Omental fat pad (tissue), 4 donors: Measurements from ENCODE around the gene NID2. TPM values are rescaled to one million over a fixed set of nuclear protein-coding genes. Genes with fewer than 3 reads are reported as not detected.

Experiments used
- ATAC-seq: fragments of 150-250 bp; one replicate; pipeline ENCODE4 v1.9.1; 2016; ENCODE audit warnings: mild to moderate bottlenecking, moderate library complexity; ENCODE audit not compliant: low FRiP score
- DNase-seq: peaks from one replicate; pipeline ENCODE4 v3.0.0-alpha.2; 2019; ENCODE audit warnings: low spot score
- total RNA-seq, 4 donors: library from RNA; depleted of rRNA; stranded (reverse); fragments of >200 nt; gene quantifications; one replicate each; pipeline ENCODE4 v1.1.0, GENCODE V29; 2016
- TF ChIP-seq, protein P1 (sequence below), 3 donors: fragments of 450-650 bp; IDR thresholded peaks; one replicate each; pipeline ENCODE4 v1.5.1; 2016 to 2017; ENCODE audit warnings: antibody characterized with exemption in 3 of 3, mild to moderate bottlenecking in 3 of 3, moderate library complexity in 2 of 3

Gene NID2
- total RNA-seq, 4 donors from 2014 or later, result 33.3 to 67.0 (median 45.4) TPM

DNA sequence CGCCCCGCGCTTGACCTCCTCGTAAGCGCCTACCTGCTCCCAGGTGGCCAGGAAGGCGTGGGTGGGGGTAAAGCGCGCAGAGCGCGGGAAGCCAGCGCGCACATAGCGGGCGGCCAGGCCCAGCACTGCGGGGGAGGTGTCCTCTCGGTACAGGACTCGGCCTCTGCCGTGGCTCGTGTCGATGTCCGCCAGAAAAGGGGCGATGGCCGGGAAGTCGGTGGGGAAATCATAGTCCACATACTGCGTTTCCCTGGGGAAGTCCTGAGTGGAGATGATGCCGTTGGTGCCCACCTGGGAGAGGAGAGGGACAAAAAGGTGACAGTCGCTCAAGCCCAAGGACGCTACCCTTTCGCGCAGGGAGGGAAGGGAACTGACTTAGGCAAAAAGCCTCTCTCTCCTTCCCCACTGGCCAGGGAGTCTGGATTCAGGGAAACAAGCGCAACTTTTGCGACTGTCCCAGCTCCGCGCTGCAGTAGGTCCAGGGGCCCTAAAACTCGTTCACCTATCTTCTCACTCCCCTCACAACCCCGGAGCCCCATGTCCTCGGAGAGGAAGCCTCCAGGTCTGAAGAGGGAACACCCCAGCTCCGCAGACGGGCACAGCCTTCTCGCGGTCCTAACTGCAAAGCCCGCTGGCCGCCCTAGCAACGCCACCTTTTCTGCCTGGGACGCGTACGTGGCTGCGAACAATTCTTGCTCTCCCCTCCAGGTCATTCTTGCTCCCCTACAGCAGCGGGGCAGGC is 815 bp downstream of the NID2 start:
- TF ChIP-seq, protein P1, sequence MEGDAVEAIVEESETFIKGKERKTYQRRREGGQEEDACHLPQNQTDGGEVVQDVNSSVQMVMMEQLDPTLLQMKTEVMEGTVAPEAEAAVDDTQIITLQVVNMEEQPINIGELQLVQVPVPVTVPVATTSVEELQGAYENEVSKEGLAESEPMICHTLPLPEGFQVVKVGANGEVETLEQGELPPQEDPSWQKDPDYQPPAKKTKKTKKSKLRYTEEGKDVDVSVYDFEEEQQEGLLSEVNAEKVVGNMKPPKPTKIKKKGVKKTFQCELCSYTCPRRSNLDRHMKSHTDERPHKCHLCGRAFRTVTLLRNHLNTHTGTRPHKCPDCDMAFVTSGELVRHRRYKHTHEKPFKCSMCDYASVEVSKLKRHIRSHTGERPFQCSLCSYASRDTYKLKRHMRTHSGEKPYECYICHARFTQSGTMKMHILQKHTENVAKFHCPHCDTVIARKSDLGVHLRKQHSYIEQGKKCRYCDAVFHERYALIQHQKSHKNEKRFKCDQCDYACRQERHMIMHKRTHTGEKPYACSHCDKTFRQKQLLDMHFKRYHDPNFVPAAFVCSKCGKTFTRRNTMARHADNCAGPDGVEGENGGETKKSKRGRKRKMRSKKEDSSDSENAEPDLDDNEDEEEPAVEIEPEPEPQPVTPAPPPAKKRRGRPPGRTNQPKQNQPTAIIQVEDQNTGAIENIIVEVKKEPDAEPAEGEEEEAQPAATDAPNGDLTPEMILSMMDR (IDR thresholded peaks at IDR 0.05), result no peak
- DNase-seq (no peak), ATAC-seq (peak; percentile 10)

DNA sequence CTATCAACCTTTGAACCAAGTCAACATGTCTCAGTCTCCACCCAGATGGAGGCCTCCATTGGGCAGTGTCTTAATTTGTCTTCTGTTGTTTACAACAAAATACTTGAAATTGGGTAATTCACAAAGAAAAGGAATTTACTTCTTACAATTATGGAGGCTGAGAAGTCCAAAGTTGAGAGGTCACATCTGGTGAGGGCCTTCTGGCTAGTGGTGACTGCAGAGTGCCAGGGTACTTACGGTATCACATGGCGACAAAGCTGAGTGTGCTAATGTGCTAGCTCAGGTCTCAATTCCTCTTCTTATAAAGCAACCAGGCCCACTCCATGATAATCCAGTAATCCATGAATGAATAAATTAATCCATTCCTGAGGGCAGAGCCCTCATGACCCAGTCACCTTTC is 4.7 kb downstream of the NID2 start:
- ATAC-seq (no peak), DNase-seq (no peak)
- TF ChIP-seq, protein P1 (IDR thresholded peaks at IDR 0.05), result no peak

DNA sequence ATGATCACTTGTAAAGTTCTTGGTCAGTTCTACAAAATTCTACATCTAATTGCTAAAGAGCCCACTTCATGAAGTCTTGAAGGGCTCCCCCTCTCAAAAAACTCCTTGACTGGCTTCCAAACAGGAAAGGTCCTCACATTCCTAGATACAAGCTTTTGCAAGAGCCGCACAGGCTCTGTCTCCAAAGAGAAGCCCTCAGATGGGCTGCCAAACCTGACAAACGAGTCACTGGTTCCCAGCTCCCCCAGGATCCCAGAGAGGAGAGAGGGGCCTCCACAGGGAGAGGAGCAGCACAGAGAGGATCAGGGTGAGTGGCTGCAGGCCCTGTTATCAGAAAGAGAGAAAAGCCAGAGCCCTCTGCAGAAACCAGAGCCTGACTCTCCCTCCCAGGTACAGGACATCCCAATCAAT is 5.8 kb downstream of the NID2 start:
- TF ChIP-seq, protein P1 (IDR thresholded peaks at IDR 0.05), result no peak
- ATAC-seq, result no peak

DNA sequence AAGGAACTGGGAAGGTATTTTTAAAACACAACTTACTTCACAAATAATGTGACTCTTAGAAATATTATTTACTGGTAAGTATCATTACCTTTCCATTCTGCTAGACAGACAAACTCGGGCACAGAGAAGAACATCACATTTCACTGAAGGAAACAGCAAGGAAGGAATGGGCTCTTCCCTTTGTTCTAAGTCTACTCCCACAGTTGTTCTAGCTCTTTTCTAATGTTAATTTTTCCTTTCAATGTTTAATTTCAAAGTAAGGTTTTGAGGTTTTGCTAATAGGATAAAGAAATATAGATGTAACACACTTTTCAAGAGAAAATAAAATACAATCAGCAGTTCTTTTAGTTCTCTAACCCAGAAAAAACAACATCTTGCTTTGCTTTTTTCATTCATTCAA is 7.0 kb downstream of the NID2 start:
- ATAC-seq (no peak), DNase-seq (no peak)
- TF ChIP-seq, protein P1 (IDR thresholded peaks at IDR 0.05), result no peak

More for the DNA sequence above, 5.8 kb downstream of the NID2 start:
- DNase-seq, result no peak

DNA sequence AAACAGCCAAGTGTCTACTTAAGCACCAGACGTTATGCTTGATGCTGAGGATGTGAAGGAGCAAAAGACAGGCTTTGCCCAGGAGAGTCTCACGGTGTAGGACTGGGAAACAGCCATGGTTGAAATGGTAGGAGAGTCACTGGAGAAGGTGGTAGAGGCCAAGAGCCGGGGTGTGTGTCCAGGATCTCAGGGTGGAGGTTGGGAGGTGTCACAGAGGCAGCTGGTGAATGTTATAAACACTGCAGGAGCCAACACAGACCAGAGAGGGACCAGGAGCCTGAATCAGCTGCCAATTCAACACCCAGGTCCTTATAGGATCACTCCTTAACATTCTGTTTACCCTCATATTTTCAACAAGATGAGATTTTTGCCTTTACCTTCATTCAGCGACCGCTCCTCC is 7.5 kb downstream of the NID2 start:
- TF ChIP-seq, protein P1 (IDR thresholded peaks at IDR 0.05), result no peak
- ATAC-seq, result no peak
- no peak for DNase-seq

DNA sequence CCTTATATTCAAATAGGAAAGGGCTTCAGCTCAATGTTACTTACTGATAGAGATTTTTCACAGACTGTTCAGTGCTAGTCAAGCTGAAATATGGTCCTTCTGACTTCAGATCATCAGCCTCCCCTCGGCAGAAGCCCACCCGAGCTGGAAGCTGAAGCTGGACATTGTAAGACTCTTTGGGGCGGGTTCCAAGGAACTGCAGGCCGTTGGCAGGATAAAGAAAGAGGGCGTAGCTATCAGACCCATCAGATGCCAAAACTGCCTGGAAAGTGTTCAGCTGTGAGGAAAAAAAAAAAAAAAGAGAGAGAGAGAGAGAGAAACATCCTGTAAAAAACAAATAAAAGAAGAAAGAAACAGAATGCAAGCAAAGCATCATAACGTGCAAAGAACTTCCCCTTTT is 8.8 kb downstream of the NID2 start:
- DNase-seq (no peak), ATAC-seq (peak; percentile 27)
- TF ChIP-seq, protein P1 (IDR thresholded peaks at IDR 0.05), result no peak

DNA sequence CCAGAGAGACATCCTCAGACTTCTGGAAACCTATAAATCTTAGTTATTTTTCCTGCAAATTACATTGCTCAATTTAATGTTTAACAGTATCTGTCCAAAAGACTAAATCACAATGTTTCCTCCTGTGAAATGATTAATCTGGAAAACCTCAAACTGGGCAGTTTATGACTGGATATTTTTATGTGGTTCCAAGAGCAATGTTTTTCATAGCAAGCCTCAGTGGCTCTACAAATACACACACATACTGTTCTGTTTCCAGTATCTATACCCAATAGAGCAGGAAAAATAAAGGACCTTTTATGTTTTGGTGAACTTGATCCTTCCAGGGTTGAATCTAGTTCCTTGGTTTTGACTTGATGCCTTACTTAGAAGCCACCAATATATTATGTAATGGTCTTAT is 9.2 kb downstream of the NID2 start:
- TF ChIP-seq, protein P1 (IDR thresholded peaks at IDR 0.05), result no peak
- DNase-seq, result no peak
- peak; percentile 76 for ATAC-seq
